LHCN-M2 (cell line): ENCODE measurements around the gene BSG. TPM values are rescaled to one million over a fixed set of nuclear protein-coding genes. Genes with fewer than 3 reads are reported as not detected.
A peak's percentile ranks its signal among the peaks of the same experiment; 100 is the strongest.
"Not testable (repeated sequence)": the region's sequence is repeated elsewhere in the genome, so short reads cannot be mapped to it uniquely, and the experiment has no call there.

Experiments
- DNase-seq: peaks from one replicate; pipeline ENCODE4 v3.0.0-alpha.2; 2012; ENCODE audit warnings: low read depth
- total RNA-seq: library from RNA; depleted of rRNA; stranded (reverse); fragments of >200 nt; gene quantifications from 2 replicates; pipeline ENCODE4 v1.2.3, GENCODE V29; 2014; rRNA removed

BSG gene
- total RNA-seq, 1 experiment from 2014 or later: 746 TPM

GRCh38 chr19:619286-620002 is 47.0 kb downstream of the BSG start:
- DNase-seq: no peak

DNA sequence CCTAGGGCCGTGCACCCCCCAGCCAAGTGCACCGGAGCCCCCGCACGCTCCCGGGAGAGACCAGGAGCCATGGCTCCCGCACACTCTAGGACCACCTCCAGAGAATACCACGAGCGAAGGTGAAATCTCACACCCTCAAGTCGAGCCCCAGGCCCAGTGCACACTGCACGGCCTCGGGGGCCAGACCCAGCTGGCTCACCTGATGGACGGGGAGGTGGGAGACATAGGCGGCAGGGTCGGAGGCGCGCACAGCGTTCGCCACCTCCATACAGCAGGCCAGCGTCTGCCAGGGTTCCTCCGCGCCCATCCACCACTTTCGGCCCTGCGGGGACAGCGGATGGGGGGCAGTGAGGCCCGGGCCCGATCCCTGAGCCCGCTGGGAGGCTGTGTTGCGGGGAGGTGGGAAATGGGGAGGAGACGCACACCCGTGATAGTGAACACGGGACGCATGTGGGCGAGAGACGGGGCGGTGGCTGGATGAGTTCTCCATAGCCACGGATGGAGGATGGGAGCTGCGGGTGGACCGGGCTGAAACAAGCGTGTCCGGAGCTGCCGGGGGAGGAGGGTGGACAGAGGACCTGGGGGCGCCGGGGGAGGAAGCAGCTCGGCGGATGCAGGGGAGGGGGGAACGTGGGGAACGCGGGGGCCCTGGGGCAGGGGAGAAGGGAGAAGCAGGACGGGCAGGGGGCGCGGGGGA is 47.9 kb downstream of the BSG start:
- DNase-seq: no peak

- DNase-seq: not testable (repeated sequence)
Observed at GRCh38 chr19:621191-621590, 48.8 kb downstream of the BSG start.

- DNase-seq: no peak
Observed at GRCh38 chr19:621819-622218, 49.4 kb downstream of the BSG start.

- DNase-seq: no peak
Observed at GRCh38 chr19:622666-623065, 50.3 kb downstream of the BSG start.

GRCh38 chr19:623175-623916 is 51.0 kb downstream of the BSG start:
- DNase-seq: no peak

DNA sequence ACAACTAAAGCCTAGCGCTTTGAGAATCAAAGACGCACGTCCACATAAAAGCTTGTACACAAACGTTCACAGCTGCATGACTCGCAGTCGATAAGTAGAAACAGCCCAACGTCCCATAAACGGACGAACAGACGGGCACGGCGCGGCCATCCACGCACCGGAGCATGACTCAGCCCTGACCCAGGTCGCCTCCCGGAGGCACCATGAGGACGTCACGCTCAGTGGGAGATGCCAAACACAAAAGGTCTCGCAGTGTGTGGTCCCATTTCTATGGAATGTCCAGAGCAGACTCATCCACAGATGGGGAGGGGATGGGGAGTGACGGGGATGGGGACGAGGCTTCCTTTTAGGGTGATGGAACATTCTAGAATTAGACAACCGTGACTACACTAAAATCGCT is 51.6 kb downstream of the BSG start:
- peak; percentile 13 for DNase-seq

DNA sequence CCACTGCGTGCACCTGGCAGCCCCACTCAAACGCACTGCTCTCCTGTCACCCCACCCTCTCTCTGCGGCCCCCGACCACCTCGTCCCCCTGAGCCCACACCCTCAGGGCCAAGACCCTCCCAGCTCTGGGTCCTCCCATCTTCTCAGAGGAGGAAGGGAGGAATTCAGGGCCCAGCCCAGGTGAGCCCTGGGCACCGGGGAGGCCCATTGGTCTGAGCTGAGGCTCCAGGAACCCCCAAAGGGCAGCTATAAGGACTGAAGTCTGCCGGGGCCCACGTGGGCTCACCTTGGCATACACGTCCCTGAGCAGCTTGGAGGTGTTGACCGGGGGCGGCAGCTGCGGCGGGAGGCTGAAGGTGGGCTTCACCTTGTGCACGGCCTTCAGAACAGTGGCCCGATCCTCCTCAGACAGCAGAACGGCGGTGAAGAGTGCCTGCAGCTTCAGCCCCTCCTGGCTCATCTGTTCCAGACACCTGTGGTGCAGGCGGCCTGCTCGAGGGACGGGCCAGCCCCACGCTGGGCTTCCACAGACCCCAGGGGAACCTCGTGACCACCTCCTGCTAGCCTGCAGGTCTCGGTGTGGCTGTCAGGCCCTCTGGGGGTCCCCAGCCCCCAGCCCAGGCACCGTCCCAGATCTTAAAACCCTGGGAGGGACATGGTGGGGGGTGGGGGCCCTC is 52.2 kb downstream of the BSG start:
- DNase-seq: no peak

GRCh38 chr19:625257-625656 is 52.9 kb downstream of the BSG start:
- no peak for DNase-seq

DNA sequence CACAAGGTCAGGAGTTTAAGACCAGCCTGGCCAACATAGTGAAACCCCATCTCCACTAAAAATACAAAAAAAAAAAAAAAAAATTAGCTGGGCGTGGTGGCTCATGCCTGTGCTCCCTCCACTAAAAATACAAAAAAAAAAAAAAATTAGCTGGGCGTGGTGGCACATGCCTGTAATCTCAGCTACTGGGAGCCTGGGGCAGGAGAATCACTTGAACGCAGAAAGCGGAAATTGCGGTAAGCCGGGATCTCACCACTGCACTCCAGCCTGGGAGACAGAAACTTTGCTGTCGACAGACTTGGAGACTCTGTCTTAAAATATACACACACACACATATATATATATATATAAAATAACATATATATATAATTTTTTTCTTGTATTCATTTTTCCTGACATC is 54.2 kb downstream of the BSG start:
- DNase-seq: not testable (repeated sequence)

GRCh38 chr19:628168-628567 is 55.8 kb downstream of the BSG start:
- no peak for DNase-seq

- DNase-seq: not testable (repeated sequence)
Observed at GRCh38 chr19:629515-629914, 57.1 kb downstream of the BSG start.

DNA sequence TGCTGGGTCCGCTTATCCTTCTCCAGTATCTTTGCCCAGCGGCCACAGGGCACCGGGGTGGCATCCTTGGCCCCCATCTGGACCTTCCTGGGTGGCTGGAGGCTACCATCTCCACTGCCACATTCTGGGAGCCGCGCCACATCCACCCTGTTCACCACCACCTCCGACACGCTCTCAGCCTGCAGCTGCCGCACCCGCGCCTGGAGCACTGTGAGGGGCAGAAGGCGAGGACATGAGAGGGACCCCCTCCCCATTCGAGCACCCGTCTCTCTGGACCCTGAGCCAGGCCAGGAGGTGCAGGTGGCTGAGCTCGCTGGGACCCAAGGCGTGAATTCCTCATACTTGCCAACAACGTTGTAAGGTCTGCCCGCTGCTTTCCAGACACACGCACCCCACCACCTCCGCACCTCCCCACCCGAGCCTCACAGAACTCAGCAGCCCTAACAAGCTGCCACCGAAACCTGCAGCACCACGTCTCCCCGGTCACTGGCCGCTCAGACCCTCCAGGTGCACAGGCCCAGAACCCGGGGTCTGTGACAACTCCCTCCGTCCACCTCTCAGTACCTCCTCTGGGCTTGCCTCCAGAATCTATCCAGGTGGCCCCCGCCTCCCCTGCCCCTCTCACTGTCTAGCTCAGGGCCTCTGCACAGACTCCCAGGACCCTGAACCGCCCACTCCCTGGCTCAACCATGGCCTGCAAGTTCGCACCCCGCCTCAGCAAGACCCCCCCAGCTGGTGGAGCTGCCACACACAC is 57.7 kb downstream of the BSG start:
- DNase-seq: no peak

GRCh38 chr19:632579-633067 is 60.2 kb downstream of the BSG start:
- DNase-seq: peak; percentile 32

Other genes starting within 250 kb of the BSG start
- gene MIER2, start 227.8 kb upstream of the BSG start, total RNA-seq: 16.5 and 20.1 TPM in 2 replicates
- gene C2CD4C, start 163.4 kb upstream of the BSG start, total RNA-seq: 0.29 and 0.32 TPM in 2 replicates
- 0.32 and 0.57 TPM in 2 replicates for gene SHC2, start 111.6 kb upstream of the BSG start, total RNA-seq
- gene MADCAM1, start 76.1 kb upstream of the BSG start, total RNA-seq: 0.19 and 0.23 TPM in 2 replicates
- 84.8 and 85.9 TPM in 2 replicates for gene TPGS1, start 65.1 kb upstream of the BSG start, total RNA-seq
- gene CDC34, start 40.8 kb upstream of the BSG start, total RNA-seq: 64.6 and 69.6 TPM in 2 replicates
- gene GZMM, start 28.5 kb upstream of the BSG start, total RNA-seq: 1.7 TPM in 1 of 2 replicates, not detected in the other
- gene HCN2, start 17.3 kb downstream of the BSG start, total RNA-seq: 1.4 and 1.9 TPM in 2 replicates
- 42.4 and 44.4 TPM in 2 replicates for gene POLRMT, start 60.9 kb downstream of the BSG start, total RNA-seq
- not detected in 2 replicates for gene FGF22, start 67.3 kb downstream of the BSG start, total RNA-seq
- 73.6 and 88.4 TPM in 2 replicates for gene RNF126, start 90.6 kb downstream of the BSG start, total RNA-seq
- gene FSTL3, start 103.8 kb downstream of the BSG start, total RNA-seq: 125 and 217 TPM in 2 replicates
- not detected in 2 replicates for gene PRSS57, start 122.9 kb downstream of the BSG start, total RNA-seq
- 2.2 and 2.3 TPM in 2 replicates for gene PALM, start 136.3 kb downstream of the BSG start, total RNA-seq
- 0.46 and 0.58 TPM in 2 replicates for gene MISP, start 178.5 kb downstream of the BSG start, total RNA-seq
- 425 and 475 TPM in 2 replicates for gene PTBP1, start 224.9 kb downstream of the BSG start, total RNA-seq
- gene PLPPR3, start 249.4 kb downstream of the BSG start, total RNA-seq: 0.06 TPM in 1 of 2 replicates, not detected in the other